SU-DHL-6 (cell line): ENCODE measurements around the gene RFTN1.

Experiments used
- EZH2phosphoT487 ChIP-seq: fragments of 200-600 bp; sonication (generic), shearing (Covaris generic); conservative IDR thresholded peaks from 2 replicates; pipeline ENCODE4 v1.6.1; 2018; ENCODE audit warnings: mild to moderate bottlenecking, antibody characterized with exemption, low read length, moderate library complexity, mixed read lengths
- TF ChIP-seq, protein P1 (sequence below): fragments of 200-600 bp; sonication (generic); IDR thresholded peaks from one replicate; pipeline ENCODE4 v1.5.1; 2017; ENCODE audit warnings: antibody characterized with exemption, mild to moderate bottlenecking, low read length, moderate library complexity; ENCODE audit not compliant: insufficient read depth, poor library complexity, severe bottlenecking

- TF ChIP-seq, protein P1, sequence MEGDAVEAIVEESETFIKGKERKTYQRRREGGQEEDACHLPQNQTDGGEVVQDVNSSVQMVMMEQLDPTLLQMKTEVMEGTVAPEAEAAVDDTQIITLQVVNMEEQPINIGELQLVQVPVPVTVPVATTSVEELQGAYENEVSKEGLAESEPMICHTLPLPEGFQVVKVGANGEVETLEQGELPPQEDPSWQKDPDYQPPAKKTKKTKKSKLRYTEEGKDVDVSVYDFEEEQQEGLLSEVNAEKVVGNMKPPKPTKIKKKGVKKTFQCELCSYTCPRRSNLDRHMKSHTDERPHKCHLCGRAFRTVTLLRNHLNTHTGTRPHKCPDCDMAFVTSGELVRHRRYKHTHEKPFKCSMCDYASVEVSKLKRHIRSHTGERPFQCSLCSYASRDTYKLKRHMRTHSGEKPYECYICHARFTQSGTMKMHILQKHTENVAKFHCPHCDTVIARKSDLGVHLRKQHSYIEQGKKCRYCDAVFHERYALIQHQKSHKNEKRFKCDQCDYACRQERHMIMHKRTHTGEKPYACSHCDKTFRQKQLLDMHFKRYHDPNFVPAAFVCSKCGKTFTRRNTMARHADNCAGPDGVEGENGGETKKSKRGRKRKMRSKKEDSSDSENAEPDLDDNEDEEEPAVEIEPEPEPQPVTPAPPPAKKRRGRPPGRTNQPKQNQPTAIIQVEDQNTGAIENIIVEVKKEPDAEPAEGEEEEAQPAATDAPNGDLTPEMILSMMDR, result no peak
- TF ChIP-seq EZH2phosphoT487, result no peak
These were observed 18.6 kb downstream of the RFTN1 start for GRCh38 chr3:16494814-16495431.
